ENCODE data around the gene SEL1L2. TPM values are rescaled to one million over a fixed set of nuclear protein-coding genes. Genes with fewer than 3 reads are reported as not detected.
A peak's percentile ranks its signal among the peaks of the same experiment; 100 is the strongest.

The SEL1L2 gene
- total and polyA plus RNA-seq, 9 of the 15 experiments (the other 6 are each of a cell fraction or from before 2014, with no cell fraction given) = not detected

- FAIRE-seq = no peak
- Histone ChIP-seq H4K20me1 (replicated peaks; ENCODE audit: control insufficient read depth, insufficient read depth, low read length) (no peaks in the 10 kb centered on the region), H3K9me3 (replicated peaks; ENCODE audit: control insufficient read depth, insufficient read depth, low read depth, low read length) (no peaks in the 10 kb centered on the region), H2AFZ (ENCODE audit: low read depth, low read length) (no peak overlapping the region), H3K9ac (ENCODE audit: insufficient read depth in 1 of 2, low read depth in 2 of 2, low read length in 2 of 2) (no peak overlapping the region), H3K9me1 (ENCODE audit: control insufficient read depth, insufficient read depth, low read length) (no peaks in the 10 kb centered on the region), H3K4me1 (replicated peaks in 1 of 2; ENCODE audit: control insufficient read depth in 2 of 2, insufficient read depth in 2 of 2, low read length in 2 of 2) (peaks cover 0 to 7% of the 10 kb centered on the region in 2 experiments; a peak in 1 of 5 replicates), H3K27ac (ENCODE audit: extremely low read depth, low read depth, low read length) (no peak overlapping the region), H3K79me2 (ENCODE audit: control insufficient read depth, insufficient read depth, low read length) (no peaks in the 10 kb centered on the region), H3K36me3 (ENCODE audit: control insufficient read depth, insufficient read depth, low read length) (no peaks in the 10 kb centered on the region), H3K4me3 (no peak overlapping the region), H3K4me2 (ENCODE audit: insufficient read depth, low read length) (no peak overlapping the region), H3K27me3 (ENCODE audit: control insufficient read depth in 2 of 2, insufficient read depth in 2 of 2, low read length in 2 of 2) (no peaks in the 10 kb centered on the region)
- WGBS (ENCODE audit: insufficient coverage, low coverage, missing lambda C conversion rate) = 49% methylated on average over 3 of the region's 3 CpGs
- BruUV-seq (replicated peaks) = no TSS peak
- TF ChIP-seq ZBED1 (IDR thresholded peaks at IDR 0.05) = no peak
- TF ChIP-seq KDM2B (CRISPR knock-in tag; IDR thresholded peaks at IDR 0.05) = no peak
- peak; percentile 29; the same call in 1 of the 3 replicates for ATAC-seq
- DNase-seq (ENCODE audit: extremely low read depth in 1 of 4, low spot score in 3 of 4) = no peak
- CTCF ChIA-PET (ENCODE audit: low intra/inter-chr PET ratio) = no interaction called here
- intact Hi-C loops (cut with micrococcal nuclease) (no loop called here), in situ Hi-C loops (cut with MboI) (no loop called here)
- POLR2A ChIA-PET = no interaction called here
These were observed 75.1 kb downstream of the SEL1L2 start for GRCh38 chr20:13915284-13915683.

- Histone ChIP-seq H3K4me3 (no peak overlapping the region), H3K4me2 (ENCODE audit: insufficient read depth, low read length) (no peak overlapping the region), H3K9ac (ENCODE audit: insufficient read depth in 1 of 2, low read depth in 2 of 2, low read length in 2 of 2) (no peak overlapping the region), H3K9me1 (ENCODE audit: control insufficient read depth, insufficient read depth, low read length) (no peaks in the 10 kb centered on the region), H3K9me3 (replicated peaks; ENCODE audit: control insufficient read depth, insufficient read depth, low read depth, low read length) (no peaks in the 10 kb centered on the region), H4K20me1 (replicated peaks; ENCODE audit: control insufficient read depth, insufficient read depth, low read length) (no peaks in the 10 kb centered on the region), H3K27me3 (ENCODE audit: control insufficient read depth in 2 of 2, insufficient read depth in 2 of 2, low read length in 2 of 2) (no peaks in the 10 kb centered on the region), H3K4me1 (replicated peaks in 1 of 2; ENCODE audit: control insufficient read depth in 2 of 2, insufficient read depth in 2 of 2, low read length in 2 of 2) (peaks cover 0 to 7% of the 10 kb centered on the region in 2 experiments; a peak in 1 of 5 replicates), H3K79me2 (ENCODE audit: control insufficient read depth, insufficient read depth, low read length) (no peaks in the 10 kb centered on the region), H3K27ac (ENCODE audit: extremely low read depth, low read depth, low read length) (no peak overlapping the region), H2AFZ (ENCODE audit: low read depth, low read length) (no peak overlapping the region), H3K36me3 (ENCODE audit: control insufficient read depth, insufficient read depth, low read length) (no peaks in the 10 kb centered on the region)
- in situ Hi-C loops (cut with MboI) = no loop called here
- FAIRE-seq (no peak), ATAC-seq (no peak), DNase-seq (ENCODE audit: extremely low read depth in 1 of 4, low spot score in 3 of 4) (no peak)
- intact Hi-C loops (cut with micrococcal nuclease) = loop anchor here (5.0 kb wide), 1 partner anchor 131 kb away; the partner anchor contains the start of gene ESF1
- POLR2A ChIA-PET = interaction anchor here (1.1 kb wide), 1 partner anchor 18 kb away, joined by 4 read pairs; no protein-coding TSS in a partner anchor
- no TSS peak for BruUV-seq (replicated peaks)
- CTCF ChIA-PET (ENCODE audit: low intra/inter-chr PET ratio) = interaction anchor here (0.7 kb wide), 1 partner anchor 209 kb away, joined by 3 read pairs; no protein-coding TSS in a partner anchor
- TF ChIP-seq PBX2 (CRISPR knock-in tag; IDR thresholded peaks at IDR 0.05; ENCODE audit: low read depth) (no peak), PBX2 (tag; conservative IDR thresholded peaks at IDR 0.05; ENCODE audit: low read depth) (no peak), RBM34 (IDR thresholded peaks at IDR 0.05; ENCODE audit: borderline replicate concordance, insufficient read depth, low read length) (no peak), SP1 (CRISPR knock-in tag; IDR thresholded peaks at IDR 0.05) (no peak)
- WGBS (ENCODE audit: insufficient coverage, low coverage, missing lambda C conversion rate) = 43% methylated on average over 4 of the region's 4 CpGs
These were observed 76.8 kb downstream of the SEL1L2 start for GRCh38 chr20:13913572-13913971.

Data from K562 (cell line).